ENCODE measurements around the gene SLIT2.

SLIT2 gene, protein sequence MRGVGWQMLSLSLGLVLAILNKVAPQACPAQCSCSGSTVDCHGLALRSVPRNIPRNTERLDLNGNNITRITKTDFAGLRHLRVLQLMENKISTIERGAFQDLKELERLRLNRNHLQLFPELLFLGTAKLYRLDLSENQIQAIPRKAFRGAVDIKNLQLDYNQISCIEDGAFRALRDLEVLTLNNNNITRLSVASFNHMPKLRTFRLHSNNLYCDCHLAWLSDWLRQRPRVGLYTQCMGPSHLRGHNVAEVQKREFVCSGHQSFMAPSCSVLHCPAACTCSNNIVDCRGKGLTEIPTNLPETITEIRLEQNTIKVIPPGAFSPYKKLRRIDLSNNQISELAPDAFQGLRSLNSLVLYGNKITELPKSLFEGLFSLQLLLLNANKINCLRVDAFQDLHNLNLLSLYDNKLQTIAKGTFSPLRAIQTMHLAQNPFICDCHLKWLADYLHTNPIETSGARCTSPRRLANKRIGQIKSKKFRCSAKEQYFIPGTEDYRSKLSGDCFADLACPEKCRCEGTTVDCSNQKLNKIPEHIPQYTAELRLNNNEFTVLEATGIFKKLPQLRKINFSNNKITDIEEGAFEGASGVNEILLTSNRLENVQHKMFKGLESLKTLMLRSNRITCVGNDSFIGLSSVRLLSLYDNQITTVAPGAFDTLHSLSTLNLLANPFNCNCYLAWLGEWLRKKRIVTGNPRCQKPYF (N-terminal part only)

GRCh38 chr4:20251796-20252655, at the start of gene SLIT2:
TSS of gene SLIT2 (plus strand) at chr4:20251905. CDS start at chr4:20253816, 1,911 bp downstream.
- no peak for DNase-seq (ENCODE audit: low read depth in 1 of 2, low spot score in 1 of 2)

DNA sequence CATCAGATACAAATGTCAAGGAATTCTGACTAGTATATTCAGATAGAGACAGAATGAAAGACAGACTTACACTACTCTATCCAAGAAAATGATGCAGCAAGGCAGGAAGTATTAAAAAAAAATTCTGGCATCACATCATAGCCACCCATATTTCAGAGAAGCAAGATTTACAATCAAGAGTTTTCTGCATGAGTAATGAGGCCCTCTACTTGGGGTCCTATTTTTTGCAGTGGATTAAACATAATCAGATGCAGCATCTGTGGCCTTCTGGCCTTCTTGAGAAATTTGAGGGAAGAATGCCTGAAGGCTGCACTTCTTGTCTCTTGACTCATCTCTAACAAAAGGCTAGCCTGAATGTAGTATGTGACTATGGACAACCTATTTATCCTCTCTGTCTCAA, 48.2 kb upstream of the SLIT2 start:
- no peak for DNase-seq (ENCODE audit: low read depth in 1 of 2, low spot score in 1 of 2)

GRCh38 chr4:20217521-20217920, 34.2 kb upstream of the SLIT2 start:
- no peak for DNase-seq (ENCODE audit: low read depth in 1 of 2, low spot score in 1 of 2)

DNA sequence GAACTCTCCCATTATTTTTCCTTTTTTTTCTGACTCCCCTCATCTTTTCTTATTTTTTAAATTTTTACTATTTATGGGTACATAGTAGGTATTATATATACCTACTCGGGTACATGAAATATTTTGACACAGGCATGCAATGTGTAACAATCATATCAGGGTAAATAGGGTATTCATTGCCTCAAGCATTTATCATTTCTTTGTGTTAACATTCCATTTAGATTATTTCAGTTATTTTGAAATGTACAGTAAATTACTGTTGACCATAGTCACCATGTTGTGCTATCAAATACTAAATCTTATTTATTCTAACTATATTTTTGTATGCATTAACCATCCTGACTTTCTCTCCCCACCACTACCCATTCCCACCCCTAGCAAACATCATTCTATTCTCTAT, 33.8 kb upstream of the SLIT2 start:
- no peak for DNase-seq (ENCODE audit: low read depth in 1 of 2, low spot score in 1 of 2)

GRCh38 chr4:20219521-20219920, 32.2 kb upstream of the SLIT2 start:
- no peak for DNase-seq (ENCODE audit: low read depth in 1 of 2, low spot score in 1 of 2)

DNA sequence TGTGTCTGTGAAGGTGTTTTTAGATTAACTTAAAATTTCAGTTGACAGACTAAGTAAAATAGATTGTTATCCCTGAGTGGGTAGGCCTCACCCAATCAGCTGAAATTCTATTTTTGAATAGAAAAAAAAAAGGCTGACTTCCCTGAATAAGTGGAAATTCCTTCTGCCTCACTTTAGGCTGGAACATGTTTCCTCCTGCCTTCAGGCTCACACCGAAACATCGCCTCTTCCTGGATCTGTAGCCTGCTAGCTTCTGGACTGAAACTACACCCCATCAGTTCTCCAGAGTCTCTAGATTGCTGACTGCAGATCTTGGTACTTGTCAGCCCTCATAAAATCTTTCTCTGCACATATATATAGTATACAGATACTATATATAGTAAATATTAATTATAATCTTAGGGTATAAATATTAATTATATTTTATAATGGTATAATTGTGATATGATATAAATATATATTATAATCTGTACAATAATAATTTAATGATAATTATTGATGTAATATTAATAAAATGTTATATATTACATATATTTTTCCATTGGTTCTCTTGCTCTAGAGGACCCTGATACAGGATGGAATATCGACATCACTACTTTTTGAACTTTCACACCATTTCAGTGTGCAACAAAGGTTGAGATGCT, 13.7 kb upstream of the SLIT2 start:
- no peak for DNase-seq (ENCODE audit: low read depth in 1 of 2, low spot score in 1 of 2)

DNA sequence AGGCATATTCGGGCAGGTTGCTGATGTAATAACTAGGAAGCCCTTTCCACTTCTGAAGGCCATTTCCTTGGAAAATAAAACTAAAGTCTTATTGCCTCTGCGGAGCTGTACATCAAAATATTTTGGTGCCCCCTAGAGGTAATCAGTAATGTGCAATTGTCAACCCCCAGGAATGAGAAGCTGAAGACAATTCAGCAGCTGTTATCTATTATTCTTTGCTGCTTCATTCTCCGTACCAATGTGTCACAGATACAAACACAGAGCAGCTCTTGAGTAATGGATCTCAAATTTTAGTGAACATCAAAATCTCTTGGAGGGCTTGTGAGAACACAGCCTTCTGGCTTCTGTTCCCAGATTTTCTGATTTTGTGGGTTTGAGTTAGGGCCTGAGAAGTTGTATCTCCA, 3.5 kb upstream of the SLIT2 start:
- no peak for DNase-seq (ENCODE audit: low read depth in 1 of 2, low spot score in 1 of 2)

DNA sequence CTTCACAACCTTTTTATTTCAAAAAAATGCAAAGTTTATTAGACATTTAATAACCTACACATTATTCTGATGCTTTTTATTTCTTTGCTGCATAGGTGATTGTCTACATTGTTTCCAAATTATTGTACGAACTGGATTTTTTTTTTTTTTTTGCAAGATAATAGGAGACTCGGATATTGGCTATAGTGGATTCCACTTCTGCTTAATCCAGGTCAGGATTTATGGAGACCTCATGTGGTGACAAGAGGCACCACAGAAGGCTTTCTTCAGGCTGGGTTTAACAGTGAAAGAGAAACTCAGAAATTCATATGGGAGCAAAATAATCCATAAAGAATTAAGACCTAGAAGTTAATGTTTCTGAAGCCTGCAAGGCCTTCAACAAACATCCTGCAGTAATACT, 2.4 kb upstream of the SLIT2 start:
- DNase-seq (ENCODE audit: low read depth in 1 of 2, low spot score in 1 of 2): no peak

DNA sequence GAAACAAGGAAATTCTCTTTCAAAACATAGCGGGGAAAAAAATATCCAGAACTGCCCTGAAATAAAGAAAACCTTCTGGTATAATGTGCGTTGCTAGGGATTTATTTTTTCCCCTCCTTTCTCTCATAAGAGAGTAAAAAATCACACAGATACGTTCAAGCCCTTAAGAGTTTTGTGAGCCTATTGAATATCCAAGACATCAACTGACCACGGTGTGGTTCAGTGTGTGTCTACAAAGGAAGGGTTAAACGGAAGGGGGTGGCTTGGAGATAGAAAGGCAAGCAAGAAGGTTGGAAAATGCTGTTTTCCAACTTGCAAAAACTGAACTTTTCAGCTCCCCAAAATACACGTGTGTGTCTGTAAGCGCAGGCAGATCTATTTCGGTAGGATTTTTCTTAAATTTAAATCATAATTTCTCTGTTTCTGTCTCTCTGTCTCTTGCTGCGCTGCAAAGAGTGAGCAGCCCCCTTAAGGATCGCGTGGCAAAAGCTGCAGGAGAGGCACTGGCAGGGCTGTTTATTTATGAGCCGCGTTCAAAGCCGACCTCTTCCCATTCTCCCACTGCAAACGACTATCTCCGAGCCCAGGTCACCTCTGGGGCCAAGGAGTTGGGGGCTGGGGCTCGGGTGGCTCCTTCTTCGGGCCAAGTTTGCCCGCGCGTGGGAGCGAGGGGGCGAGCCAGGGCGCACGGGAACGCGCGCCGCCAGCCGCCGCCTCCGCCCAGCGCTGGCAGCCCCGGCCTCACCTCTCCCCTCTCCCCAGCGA, 492 bp upstream of the SLIT2 start:
- DNase-seq (ENCODE audit: low read depth in 1 of 2, low spot score in 1 of 2): no peak

GRCh38 chr4:20252656-20253282, 1.1 kb downstream of the SLIT2 start:
- DNase-seq (ENCODE audit: low read depth in 1 of 2, low spot score in 1 of 2): no peak

- no peak for DNase-seq (ENCODE audit: low read depth in 1 of 2, low spot score in 1 of 2)
These were observed 1.6 kb downstream of the SLIT2 start for GRCh38 chr4:20253283-20253734.

DNA sequence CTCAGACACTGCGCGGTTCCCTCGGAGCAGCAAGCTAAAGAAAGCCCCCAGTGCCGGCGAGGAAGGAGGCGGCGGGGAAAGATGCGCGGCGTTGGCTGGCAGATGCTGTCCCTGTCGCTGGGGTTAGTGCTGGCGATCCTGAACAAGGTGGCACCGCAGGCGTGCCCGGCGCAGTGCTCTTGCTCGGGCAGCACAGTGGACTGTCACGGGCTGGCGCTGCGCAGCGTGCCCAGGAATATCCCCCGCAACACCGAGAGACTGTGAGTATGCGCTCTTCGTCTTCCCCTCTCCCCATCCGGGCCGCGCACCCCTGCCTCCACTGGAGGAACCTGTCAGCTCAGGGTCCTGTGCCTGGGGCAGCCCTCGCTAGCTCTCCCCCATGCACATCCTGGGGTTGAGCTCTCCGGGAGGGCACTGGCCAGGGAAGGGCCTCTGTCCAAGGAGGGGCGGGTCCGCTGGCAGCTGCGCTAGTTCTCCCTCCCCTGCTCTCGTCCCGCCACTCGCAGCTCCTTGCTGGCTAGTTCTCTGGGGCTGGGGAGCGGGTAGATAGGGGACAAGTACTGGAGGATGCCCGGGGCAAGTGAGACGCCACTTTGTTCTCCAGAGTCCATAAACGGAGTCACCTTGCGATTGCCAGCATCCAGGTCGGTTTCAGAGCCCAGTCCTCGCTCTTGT, 2.2 kb downstream of the SLIT2 start:
- no peak for DNase-seq (ENCODE audit: low read depth in 1 of 2, low spot score in 1 of 2)

DNA sequence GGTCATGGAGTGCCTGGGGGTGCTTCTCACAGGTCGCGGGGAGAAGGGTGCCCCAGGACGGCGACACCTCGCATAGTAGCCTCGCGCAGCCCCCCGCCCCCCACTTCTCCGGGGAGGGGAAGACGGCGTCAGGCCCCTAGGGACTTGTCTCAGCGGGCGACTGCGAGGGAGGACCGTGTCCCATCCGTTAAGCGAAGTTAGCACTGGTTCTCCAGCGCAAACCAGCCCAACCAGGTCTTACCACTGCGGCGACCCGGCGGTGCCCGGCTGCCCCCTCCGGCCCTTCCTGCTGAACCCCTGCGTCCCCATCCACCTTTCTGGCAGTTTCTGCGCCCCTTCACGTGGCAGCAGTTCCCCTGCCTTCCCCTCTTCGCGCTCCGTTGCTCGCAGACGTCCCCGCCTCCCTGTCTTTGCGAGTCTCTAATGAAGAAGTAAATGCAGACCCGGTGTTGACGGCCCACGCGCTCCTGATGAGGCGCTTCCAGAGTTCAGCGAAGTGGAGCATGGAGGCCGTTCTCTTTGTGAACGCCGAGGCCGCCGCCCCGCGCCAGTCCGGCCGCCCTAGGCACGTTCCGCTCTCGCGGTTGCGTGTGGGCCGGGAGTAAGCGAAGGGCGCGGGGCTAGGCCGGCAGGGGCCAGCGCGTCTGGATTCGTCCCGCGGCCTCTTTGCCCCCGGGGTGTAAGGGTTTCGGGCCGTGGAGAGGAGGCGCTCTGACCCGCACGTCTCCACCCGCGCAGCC, 3.0 kb downstream of the SLIT2 start:
- DNase-seq (ENCODE audit: low read depth in 1 of 2, low spot score in 1 of 2): no peak

- no peak for DNase-seq (ENCODE audit: low read depth in 1 of 2, low spot score in 1 of 2)
These were observed 3.5 kb downstream of the SLIT2 start for GRCh38 chr4:20255251-20255586.

GRCh38 chr4:20255823-20256222, 4.1 kb downstream of the SLIT2 start:
- DNase-seq (ENCODE audit: low read depth in 1 of 2, low spot score in 1 of 2): no peak

DNA sequence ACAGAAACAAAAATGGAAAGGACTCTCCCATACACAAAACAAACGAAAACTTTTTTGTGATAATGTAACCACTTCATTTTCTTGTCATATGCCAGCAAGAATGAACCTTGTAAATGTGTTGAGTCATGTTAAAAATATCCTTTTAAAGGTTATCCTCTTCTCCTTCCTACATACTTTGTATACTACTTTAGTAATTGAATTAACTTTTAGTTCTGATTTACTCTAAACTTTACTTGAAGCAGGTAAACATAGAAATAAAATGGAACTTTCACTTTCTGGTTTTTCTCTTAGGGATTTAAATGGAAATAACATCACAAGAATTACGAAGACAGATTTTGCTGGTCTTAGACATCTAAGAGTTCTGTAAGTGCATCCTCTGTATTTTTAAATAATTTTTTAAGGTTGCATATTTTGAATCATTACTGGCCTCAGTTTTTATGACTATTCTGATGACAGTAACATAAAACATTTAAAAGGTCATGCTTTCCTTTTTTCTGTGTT, 4.7 kb downstream of the SLIT2 start:
- no peak for DNase-seq (ENCODE audit: low read depth in 1 of 2, low spot score in 1 of 2)

GRCh38 chr4:20259707-20260106, 8.0 kb downstream of the SLIT2 start:
- DNase-seq (ENCODE audit: low read depth in 1 of 2, low spot score in 1 of 2): no peak

DNA sequence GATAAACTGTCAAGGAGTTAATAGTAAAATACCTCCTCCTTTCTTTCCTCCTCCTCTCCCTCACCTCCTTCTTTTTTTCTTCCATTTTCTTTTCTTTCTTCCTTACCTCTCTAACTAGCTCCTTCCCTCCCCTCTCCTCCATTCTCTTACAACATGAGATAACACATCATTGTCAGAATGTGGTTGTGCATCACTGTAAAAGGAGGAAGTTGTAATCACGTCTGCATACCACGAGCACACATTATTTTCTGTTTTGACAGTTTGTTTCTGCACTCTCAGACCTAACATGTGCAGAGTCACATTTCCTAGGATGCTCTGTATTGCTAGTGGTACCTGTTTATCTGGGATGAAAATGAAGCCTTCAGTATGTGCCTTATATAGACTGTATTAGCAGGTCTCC, 9.1 kb downstream of the SLIT2 start:
- DNase-seq (ENCODE audit: low read depth in 1 of 2, low spot score in 1 of 2): no peak

DNA sequence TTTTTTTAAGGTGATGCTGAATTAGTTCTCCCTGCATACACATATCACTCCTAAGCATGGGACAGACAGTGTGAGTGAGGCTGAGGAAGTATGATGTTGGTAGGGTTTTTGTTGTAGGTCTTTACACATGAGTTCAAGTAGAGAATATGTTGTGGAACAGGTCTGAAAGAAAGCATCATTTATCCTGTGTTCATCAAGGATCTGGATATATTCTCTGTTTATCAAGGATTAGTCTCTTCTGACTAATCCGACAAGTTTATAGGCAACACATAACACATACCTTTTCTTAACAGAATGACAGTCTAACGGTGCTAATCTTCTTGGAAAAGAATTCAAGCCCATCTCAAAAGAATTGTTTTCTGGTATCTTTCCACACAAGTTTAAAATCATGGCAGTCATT, 10.5 kb downstream of the SLIT2 start:
- DNase-seq (ENCODE audit: low read depth in 1 of 2, low spot score in 1 of 2): no peak

Measured in activated T-helper 1 cell treated with anti-CD3 and anti-CD28 coated beads, Interleukin-2, amount 50 U/mL, for 16 hours (primary cell).